HCT116 (cell line): ENCODE data around the gene CCSER1.

Experiments used
- EZH2phosphoT487 ChIP-seq: fragments of 200-600 bp; IDR thresholded peaks from 2 replicates; pipeline ENCODE4 v1.6.1; 2018; ENCODE audit warnings: antibody characterized with exemption, borderline replicate concordance
- JUND ChIP-seq: IDR thresholded peaks from 2 replicates; pipeline ENCODE4 v1.6.1; 2012
- POLR2A ChIP-seq: IDR thresholded peaks from 2 replicates; pipeline ENCODE4 v1.7.0; 2011; ENCODE audit warnings: borderline replicate concordance; ENCODE audit not compliant: insufficient read depth, insufficient read length; ENCODE audit errors: extremely low read depth
- POLR2AphosphoS5 ChIP-seq: IDR thresholded peaks from 2 replicates; pipeline ENCODE4 v1.6.1; 2011; ENCODE audit warnings: mild to moderate bottlenecking, low read depth, low read length, moderate library complexity
- SIN3A ChIP-seq: IDR thresholded peaks from 2 replicates; pipeline ENCODE4 v1.6.1; 2012; ENCODE audit warnings: low read depth
- SP1 ChIP-seq: IDR thresholded peaks from 2 replicates; pipeline ENCODE4 v1.6.1; 2012; ENCODE audit warnings: low read depth
- SRF ChIP-seq: IDR thresholded peaks from 2 replicates; pipeline ENCODE4 v1.6.1; 2012; ENCODE audit warnings: low read depth
- TCF7L2 ChIP-seq: IDR thresholded peaks from 2 replicates; pipeline ENCODE4 v1.7.0; 2011; ENCODE audit warnings: borderline replicate concordance, inconsistent platforms; ENCODE audit not compliant: insufficient read depth, insufficient read length; ENCODE audit errors: extremely low read depth
- ZFX ChIP-seq: fragments of 450-650 bp; IDR thresholded peaks from 2 replicates; pipeline ENCODE4 v1.6.1; 2017
- TF ChIP-seq, protein P1 (sequence below), 3 experiments: fragments of 200-600 bp in 1 of 3; sonication (generic) in 1 of 3; IDR thresholded peaks in 2 of 3; conservative IDR thresholded peaks in 1 of 3; 2 replicates each; pipeline ENCODE4 v1.5.1; 2012 to 2017; ENCODE audit warnings: low read depth in 2 of 3, low read length in 2 of 3, antibody characterized with exemption in 1 of 3, borderline replicate concordance in 1 of 3, control low read depth in 1 of 3, mild to moderate bottlenecking in 1 of 3, mixed read lengths in 1 of 3, mixed run types in 1 of 3, moderate library complexity in 1 of 3; ENCODE audit not compliant: insufficient read depth in 1 of 3
- TF ChIP-seq, protein P2 (sequence below): IDR thresholded peaks from 2 replicates; pipeline ENCODE4 v1.6.1; 2012

DNA sequence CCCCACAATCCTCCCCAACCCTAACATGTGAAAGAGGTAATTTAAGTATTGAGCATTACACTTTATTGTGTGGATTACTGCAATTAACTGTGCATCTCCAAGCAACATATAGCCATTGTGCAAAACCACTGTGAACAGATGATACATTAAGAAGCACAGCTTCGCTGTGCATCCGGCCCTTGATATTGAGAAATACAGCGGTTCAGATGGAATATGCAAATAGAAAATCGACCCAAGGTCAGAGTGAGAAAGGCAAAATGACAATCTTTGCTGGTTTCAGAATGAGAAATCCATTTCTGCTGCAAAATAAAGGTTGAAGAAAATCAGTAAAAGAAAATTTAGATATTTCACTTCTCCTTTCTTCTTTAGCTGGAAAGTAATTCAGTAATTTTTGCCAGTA lies 1370.7 kb downstream of the CCSER1 start:
- TF ChIP-seq, protein P1, sequence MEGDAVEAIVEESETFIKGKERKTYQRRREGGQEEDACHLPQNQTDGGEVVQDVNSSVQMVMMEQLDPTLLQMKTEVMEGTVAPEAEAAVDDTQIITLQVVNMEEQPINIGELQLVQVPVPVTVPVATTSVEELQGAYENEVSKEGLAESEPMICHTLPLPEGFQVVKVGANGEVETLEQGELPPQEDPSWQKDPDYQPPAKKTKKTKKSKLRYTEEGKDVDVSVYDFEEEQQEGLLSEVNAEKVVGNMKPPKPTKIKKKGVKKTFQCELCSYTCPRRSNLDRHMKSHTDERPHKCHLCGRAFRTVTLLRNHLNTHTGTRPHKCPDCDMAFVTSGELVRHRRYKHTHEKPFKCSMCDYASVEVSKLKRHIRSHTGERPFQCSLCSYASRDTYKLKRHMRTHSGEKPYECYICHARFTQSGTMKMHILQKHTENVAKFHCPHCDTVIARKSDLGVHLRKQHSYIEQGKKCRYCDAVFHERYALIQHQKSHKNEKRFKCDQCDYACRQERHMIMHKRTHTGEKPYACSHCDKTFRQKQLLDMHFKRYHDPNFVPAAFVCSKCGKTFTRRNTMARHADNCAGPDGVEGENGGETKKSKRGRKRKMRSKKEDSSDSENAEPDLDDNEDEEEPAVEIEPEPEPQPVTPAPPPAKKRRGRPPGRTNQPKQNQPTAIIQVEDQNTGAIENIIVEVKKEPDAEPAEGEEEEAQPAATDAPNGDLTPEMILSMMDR (IDR thresholded peaks at IDR 0.05 in 2 of 3, conservative IDR thresholded peaks at IDR 0.05 in 1 of 3; ENCODE audit: borderline replicate concordance in 1 of 3, insufficient read depth in 1 of 3, low read depth in 2 of 3, low read length in 2 of 3): no peak
- TF ChIP-seq POLR2A (no peak), JUND (no peak), POLR2AphosphoS5 (no peak), SIN3A (no peak), TCF7L2 (no peak), SRF (no peak), ZFX (no peak), EZH2phosphoT487 (no peak), SP1 (no peak)
- TF ChIP-seq, protein P2, sequence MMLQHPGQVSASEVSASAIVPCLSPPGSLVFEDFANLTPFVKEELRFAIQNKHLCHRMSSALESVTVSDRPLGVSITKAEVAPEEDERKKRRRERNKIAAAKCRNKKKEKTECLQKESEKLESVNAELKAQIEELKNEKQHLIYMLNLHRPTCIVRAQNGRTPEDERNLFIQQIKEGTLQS: no peak
